ENCODE measurements around the gene CCSER1.

CCSER1 gene

DNA sequence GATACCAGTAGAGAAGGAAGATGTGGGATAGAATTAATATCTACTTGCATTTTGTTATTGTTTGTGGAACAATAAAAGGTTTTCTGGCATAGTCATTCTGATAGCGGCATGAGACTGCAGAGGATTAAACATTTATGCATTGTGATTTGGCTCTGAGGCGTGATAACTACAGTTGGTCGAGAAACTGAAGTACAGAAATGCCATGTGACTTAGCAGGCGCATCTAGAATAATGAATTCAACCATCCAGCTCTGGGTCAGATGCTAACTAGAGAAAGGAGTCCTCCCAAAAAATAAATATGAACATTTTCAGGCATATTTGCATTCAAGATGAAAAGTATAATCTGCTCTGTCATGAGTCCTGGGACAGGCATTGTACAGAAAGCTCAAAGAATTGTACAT is 62.8 kb downstream of the CCSER1 start:
- DNase-seq (ENCODE audit: low read depth in 3 of 3) = no peak

DNA sequence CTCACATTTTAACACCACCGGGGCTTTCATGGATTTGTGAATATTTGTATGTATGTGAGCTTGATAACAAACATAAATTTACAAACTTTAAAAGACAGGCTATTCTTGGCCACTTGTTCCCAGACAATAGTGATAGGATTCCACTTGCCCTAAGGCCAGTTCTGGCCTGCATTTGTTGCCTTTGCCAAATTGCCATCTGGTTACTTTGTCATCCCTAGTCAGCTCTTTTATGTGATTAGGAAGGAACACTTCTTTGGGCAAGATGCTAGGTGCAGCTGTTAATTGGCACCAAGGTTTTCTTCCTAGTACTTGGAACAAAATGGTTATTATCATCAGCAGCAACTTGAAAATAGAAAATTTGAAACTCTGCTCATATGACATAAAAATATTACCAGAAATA is 63.3 kb downstream of the CCSER1 start:
- DNase-seq (ENCODE audit: low read depth in 3 of 3) = no peak

DNA sequence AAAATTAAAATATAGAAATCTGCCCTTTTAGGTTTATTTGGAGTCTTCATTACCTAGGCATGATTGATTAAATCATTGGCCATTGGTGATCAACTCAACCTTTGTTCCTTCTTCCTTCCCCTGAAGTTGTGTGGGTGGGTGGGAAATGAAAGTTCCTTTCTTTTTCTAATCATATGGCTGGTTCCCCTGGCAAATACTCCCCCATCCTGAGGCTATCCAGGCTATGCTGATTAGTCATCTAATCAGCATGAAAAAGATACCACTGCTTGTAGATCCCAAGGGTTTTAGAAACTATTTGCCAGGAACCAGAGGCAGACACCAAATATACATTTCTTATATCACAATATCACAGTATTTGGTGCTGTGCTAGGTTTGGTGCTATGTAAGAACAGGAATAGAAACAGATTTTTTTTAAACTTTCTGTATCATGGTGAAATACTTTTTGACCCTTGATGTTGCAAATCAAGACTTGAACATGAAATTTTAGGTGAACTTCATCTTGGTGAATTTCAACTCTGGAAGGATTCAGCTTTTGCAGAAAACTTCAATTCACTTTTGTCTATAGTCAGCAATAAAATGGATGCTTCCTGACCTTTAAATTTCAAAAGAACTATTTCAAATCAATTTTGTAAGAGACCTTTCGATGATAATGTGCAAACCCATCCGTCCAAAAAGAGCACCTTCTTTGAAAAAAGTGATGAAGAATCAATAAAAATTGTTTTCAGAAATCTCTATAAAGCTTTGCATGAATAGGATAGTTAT is 71.1 kb downstream of the CCSER1 start:
- DNase-seq (ENCODE audit: low read depth in 3 of 3) = no peak

DNA sequence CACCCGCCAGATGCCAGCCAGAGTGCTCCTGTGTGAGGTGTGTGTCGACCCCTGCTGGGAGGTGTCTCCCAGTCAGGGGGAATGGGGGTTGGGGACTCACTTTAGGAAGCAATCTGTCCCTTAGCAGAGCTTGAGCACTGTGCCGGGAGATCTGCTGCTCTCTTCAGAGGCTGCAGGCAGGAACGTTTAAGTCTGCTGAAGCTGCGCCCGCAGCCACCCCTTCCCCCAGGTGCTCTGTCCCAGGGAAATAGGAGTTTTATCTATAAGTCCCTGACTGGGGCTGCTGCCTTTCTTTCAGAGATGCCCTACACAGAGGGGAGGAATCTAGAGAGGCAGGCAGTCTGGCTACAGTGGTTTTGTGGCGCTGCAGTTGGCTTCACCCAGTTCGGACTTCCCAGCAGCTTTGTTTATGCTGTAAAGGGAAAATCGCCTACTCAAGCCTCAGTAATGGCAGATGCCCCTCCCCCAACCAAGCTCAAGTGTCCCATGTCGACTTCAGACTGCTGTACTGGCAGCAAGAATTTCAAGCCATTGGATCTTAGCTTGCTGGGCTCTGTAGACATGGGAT is 80.8 kb downstream of the CCSER1 start:
- DNase-seq (ENCODE audit: low read depth in 3 of 3) = no peak

DNA sequence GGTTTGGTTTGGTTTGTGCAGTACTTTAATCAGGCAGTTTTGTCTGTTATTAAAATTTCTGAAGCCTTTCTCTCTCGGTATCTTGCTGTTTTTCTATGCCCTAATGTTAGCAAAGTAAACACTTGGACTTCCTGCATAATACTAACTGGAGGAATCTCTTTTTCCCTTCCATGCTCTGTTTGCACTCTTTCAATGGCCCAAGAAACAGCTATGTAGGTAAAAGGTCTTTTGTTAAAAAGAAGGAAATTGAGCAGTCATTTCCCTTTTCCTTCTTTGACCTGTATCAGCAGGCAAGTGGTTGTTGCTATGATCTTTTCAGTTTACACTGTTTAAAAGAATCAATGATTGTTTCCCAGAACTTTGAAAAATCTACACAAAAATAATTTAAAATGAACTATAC is 82.7 kb downstream of the CCSER1 start:
- DNase-seq (ENCODE audit: low read depth in 3 of 3) = no peak

DNA sequence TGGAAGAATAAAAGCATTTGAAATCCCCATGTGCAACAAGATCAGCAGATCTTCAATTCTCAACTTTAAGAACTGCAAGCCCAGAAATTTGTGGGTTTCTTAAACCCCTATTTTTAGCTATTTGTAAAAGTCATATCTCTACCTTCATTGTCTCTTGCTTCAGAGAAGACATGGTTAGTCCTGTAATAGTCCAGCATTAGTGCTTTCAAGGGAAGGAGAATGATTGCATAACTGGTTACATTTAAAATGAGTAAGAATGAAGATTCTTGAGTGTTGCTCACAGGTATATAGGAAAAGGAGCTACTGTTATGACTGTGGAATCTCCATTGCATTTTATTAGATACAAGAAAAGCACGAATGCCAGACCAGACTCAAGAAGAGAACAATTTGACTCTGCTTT is 84.0 kb downstream of the CCSER1 start:
- no peak for DNase-seq (ENCODE audit: low read depth in 3 of 3)

DNA sequence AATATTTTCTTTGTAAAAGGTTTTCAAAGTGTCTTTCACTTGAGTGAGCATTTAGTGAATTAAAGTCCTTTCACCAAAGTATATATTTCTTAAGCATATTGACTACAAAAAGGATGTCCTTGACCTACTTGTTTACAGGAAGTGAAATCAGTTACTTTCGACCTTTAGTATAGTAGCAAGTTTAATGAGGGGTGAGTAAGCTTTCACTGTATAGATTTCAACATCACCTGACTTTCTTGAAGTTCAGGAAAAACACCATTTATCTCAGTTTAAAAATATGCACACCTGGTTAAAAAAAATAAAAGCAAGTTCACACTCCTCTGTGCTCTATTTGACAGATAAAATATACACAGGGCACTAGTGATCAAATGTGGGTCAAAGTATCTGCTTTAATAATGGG is 88.1 kb downstream of the CCSER1 start:
- DNase-seq (ENCODE audit: low read depth in 3 of 3) = no peak

DNA sequence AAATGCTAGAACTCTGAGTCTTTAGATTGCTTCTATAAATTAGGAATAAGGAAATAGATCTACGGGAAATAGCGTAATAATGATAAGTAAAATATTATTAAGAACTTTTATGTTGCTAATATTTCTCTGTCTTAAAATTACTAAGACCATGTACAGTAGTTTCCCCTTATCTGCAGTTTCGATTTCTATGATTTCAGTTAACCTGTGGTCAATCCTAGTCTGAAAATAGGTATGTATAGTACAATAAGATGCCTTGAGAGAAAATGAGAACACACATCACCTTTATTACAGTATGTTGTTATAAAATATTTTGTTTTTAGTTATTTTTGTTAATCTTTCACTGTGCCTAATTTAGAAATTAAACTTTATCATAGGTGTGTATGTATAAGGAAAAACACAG is 92.6 kb downstream of the CCSER1 start:
- no peak for DNase-seq (ENCODE audit: low read depth in 3 of 3)

DNA sequence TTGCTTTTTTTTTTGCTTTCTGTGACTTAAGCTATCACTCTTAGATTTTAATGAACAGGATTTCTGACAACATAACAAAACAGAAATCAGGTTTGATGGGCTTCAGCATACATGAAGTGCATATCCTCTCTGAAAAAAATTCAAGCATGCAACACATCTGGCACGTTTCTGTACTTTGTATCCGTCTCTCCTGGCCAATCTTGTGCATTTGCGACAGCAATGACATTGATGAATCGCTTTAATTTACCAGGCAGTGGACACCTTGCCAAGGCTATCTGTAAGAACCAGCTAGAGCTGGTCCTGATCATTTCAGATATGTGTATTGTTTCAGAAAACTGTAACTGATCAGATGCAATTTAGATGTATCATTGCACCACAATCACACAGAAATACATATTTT is 93.3 kb downstream of the CCSER1 start:
- no peak for DNase-seq (ENCODE audit: low read depth in 3 of 3)

DNA sequence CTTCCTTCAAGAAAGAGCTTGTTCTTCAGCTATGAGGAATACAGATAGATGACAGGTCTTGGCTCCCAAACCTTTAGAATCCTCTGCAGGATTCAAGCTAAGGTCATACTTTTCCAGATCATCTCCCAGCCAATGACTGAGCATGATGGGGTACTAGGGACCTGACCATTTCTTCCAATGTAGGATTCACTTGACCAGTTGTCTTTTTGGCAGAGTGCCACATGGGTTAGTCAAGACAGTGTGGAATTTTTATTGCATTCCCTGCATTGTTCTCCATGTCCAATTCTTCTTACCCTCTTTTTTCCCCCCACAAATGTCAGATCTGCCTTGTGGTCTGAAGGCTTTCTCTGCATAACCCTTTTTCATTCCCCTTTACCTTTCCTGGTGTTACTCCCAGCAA is 99.5 kb downstream of the CCSER1 start:
- no peak for DNase-seq (ENCODE audit: low read depth in 3 of 3)

DNA sequence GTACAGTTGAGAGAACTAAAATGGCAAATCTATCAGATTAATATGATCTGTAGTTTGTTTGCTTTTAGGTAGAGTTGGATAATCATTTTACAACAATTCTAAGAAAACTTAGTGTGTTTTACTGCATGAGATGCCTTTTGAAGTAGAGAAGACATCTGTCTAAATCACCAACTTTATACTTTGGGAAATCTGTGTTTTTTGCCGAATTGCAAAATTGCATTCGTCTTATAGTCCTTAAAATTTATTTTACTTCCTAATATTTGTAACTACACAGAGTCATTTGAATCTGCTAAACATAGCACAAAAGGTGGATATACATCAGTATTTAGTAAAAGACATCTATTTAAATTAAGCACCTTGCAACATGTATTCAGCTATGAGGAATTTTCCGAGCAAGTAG is 100.0 kb downstream of the CCSER1 start:
- no peak for DNase-seq (ENCODE audit: low read depth in 3 of 3)

DNA sequence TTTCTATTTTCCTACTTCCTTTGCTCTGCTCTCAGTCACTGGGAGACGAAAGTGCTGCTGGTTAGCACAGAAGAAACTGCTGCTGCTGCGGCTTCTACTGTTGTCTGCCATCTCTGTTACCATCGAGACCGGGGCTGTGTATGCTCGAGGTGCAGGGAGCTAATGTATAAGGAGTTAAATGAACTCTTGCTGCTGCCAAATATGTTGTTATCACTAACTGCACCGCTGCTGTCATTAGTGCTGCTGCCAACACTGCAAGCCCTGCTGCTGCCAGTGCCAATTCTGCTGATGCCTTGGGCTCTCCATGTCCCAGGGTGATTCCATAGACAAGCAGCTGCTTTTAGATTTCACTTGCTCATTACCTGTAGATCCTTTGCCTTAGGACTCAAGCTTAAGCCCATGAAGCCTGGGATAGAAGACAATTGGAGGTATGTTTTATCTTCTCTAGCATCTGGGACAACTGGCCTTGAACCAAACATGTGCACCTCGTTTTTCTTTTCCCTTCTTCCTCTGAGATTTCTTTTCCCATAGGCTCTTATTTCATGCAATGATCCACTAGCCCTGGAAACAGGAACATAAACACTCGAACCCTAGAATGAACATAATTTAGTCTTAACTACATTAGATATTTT is 107.8 kb downstream of the CCSER1 start:
- DNase-seq (ENCODE audit: low read depth in 3 of 3) = no peak

DNA sequence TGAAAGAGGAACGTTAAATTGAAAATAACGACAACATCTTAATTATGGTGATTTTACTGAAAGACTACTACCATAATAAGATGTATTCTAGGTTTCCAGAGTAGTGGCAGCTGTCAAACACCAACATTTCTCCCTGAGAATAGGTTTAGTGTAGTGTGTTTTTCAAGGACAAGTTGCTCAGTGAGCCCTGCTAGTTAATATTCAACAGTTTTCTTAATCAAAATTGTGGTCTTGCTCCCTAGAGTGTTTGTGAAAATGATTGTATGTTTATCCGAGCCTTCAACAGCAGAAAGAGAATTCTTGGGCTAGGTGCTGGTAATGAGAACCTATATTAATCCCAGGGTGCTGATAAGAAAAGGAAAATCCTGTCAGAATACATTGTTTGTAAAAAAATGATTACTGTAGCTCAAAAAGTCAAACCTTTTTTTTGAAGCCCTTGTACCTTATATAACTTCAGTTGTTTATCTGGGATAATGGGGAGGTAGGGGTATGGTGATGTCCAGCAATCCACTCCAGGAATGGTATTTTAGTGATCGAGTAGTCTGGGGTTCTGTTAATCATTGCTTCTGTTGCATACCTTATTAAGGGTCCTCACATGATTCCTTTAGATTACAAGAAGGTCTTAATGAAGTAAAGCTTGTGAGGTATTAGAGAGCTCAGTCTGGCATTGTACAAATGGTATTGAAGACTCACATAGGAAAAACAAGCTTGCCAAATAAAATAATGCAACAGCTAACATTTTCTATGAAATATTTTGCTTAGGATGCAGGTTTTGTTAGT is 110.7 kb downstream of the CCSER1 start:
- DNase-seq (ENCODE audit: low read depth in 3 of 3) = no peak

DNA sequence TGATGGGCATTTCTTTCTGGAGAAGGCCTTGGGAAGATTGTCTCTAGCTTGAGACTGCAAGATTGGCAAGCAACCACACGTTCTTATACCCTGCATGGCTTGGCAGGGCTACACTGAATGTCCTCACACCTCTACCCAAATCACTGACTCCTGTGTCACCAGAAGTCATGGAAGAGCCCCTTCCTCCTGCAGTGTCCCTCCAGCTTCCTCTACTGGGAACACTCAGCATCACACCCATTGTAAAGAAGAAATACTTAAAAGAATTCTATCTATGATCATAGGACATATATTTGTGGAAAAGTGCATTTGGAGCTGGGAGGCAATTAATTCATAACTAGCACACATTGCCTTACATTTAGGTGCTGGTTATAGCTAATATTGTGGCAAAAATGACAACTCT is 113.1 kb downstream of the CCSER1 start:
- DNase-seq (ENCODE audit: low read depth in 3 of 3) = no peak

DNA sequence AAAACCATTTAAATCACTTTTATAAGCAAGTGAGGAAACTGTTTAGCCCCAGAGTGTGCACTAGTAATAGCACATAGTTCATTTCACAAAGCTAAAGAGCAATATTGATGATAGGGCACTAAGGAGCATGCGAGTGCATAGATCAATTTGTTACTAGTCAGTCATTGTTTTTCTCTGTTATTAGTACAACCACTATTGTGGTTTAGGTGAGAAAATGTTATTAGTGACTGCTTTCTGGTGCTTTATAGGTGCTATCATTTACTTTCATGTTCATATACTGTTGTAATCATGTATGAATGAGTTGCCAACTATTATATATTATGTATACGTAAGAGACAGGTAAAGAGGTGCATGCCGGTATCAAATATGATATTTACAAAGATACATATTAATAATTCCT is 113.8 kb downstream of the CCSER1 start:
- DNase-seq (ENCODE audit: low read depth in 3 of 3) = no peak

DNA sequence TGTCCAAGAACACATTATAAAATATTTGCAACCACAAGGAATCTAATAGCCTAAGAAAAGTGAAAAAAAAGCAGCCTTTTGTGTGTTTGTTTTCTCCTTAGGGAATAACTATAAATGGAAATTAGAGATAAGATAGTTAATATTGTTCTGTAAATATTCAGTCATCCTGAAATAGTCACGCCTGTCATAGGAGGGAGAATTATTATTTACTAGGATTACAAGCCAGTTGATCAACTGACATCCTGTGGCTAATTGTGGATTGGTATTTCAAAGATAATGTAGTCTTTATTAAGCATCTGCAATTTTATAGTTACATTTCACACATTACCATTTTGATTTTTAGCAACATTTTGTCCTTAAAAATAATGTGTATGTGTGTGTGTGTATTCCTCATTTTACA is 118.6 kb downstream of the CCSER1 start:
- DNase-seq (ENCODE audit: low read depth in 3 of 3) = no peak

DNA sequence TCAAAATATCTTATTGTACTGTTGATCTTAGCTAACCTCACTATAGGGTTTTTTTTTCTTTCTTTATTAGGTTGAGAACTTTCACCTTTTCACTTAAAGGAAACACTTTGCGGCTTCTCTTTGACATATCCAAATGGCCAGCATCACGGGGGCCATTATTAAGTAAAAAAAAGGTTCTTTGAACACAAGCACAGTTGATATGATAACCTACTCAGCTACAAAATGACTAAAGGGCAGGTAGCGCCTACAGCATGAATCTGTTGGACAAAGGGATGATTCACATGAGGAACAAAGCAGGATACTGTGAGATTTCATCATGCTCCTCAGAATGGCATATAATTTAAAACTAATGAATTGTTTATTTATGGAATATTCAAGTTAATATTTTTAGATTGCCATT is 119.6 kb downstream of the CCSER1 start:
- DNase-seq (ENCODE audit: low read depth in 3 of 3) = no peak

DNA sequence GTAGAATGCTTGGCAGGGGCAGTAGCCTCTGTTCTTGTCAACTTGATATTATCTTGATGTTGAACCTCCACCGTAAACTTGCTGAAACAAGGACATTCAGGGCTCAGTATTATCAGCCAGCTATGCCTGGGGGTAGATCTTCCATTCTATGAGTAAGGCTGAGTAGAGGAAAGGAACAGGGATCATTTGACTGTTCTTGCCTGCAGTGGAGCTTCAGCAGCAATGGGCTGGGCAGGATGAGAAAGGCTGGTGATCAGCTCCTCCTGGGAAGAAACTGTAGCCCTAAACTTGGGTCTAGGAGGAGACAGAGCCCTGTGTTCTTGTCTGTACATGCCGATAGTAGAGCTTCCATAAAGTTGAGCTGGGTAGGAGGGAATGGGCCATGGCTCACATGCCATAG is 127.2 kb downstream of the CCSER1 start:
- no peak for DNase-seq (ENCODE audit: low read depth in 3 of 3)

DNA sequence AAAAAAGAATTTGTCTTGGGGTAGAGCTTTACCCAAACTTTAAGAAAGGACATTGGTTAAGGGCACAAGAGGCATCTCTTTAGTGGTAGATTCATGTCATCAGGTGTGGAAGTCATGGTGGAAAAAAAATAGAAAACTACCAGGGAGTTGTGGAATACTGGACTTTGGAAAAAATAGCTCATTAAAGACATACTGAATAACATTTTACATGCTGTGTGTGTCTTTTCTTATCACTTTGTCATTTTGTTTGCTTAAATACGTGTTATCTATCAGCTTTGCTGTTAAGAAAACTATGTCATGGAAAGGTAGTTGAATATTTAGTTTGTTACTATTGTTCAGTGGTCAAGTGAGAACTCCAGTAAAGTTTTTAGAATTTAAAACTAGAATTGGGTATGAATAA is 147.0 kb downstream of the CCSER1 start:
- no peak for DNase-seq (ENCODE audit: low read depth in 3 of 3)

DNA sequence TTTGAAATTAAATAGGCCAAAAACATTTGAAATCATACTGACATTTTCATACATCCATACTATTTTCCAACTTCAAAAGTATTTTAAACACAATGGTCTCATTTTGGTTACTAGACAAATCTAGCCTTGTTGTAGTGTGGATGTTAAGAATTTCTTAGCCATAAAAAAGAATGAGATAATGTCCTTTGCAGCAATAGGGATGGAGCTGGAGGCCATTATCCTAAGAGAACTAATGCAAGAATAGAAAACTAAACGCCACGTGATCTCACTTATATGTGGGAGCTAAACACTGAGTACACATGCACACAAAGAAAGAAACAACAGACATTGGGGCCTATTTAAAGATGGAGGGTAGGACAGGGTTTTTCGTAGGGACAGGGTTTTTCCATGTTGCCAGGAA is 153.8 kb downstream of the CCSER1 start:
- no peak for DNase-seq (ENCODE audit: low read depth in 3 of 3)

DNA sequence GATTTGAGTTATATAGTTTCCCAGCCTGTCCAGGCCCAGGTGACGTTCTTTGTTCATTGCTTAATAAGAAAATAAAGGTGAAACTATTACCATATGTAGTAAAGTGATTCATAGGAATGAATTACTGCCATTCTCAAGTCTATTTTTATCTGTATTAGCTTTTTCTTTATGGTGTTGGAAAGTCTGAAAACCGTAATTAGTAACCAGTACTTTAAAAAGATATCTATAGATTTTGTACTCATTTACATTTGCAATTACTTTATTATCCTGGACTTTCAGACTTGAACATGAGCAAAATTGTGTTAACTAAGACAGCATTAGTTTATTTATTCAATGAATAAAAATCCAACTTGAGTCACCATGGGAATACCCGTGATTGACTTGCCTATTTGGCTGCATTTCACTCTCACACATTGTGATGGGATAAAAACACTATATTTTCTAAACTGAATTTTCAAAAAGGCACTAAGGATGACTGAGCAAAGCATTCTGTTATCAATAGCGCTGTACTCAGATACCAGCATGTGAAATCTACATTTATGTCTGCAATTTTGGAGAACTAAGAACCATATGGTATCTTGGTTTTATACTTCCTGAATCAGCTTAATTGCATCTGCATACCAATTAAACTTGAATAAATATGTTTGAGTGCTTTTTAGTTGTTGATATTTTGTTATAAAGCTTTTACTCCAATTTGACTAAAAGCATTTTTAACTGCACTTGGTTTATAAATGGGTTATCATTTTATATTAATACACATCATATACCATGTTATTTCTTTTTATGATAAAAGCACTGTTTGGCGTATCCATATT is 154.6 kb downstream of the CCSER1 start:
- no peak for DNase-seq (ENCODE audit: low read depth in 3 of 3)

DNA sequence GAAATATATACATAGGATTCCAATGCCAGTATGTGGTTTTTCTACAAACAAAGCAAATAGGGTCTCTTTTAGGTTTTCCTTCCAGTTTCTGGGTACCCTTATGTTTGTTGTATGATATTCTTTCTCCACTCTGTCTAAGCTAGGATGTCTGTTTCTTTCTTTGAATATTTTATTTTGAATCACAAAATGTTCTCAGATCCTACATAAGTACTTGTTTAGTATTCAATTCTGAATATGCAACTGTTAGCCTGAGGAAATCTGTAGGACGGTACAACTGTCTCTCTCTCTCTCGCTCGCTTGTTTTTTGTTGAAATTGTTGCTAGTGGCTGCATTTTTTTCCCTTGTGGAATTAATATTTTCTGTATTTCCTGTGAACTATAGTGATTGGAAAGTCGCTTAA is 163.2 kb downstream of the CCSER1 start:
- DNase-seq (ENCODE audit: low read depth in 3 of 3) = no peak

Data from stimulated activated CD4-positive, alpha-beta T cell treated with anti-CD3 and anti-CD28 coated beads, TNF-alpha, amount 100 ng/mL, for 4 hours (primary cell).